ENCODE measurements around the gene SULT1A1. TPM values are rescaled to one million over a fixed set of nuclear protein-coding genes. Genes with fewer than 3 reads are reported as not detected.

Gene SULT1A1
- 4.5 to 6.0 TPM (median 5.7 TPM) in 5 replicates for total RNA-seq (2022; extraction: Qiagen RNA extraction)

GRCh38 chr16:28609631-28610594 is at the start of gene SULT1A1:
Gene SULT1A1 (minus strand): TSS chr16:28610044. CDS start chr16:28608855, 1,189 bp downstream.

GRCh38 chr16:28637765-28638164 is 27.9 kb upstream of the SULT1A1 start, which contains the start of gene NPIPB8:
Gene NPIPB8 (plus strand): TSS chr16:28638065. CDS start chr16:28638361, 296 bp downstream.

GRCh38 chr16:28596840-28597691 is 12.8 kb downstream of the SULT1A1 start, which contains the start of gene SULT1A2:
Gene SULT1A2 (minus strand): TSS chr16:28597050. CDS start chr16:28595930, 1,120 bp downstream.

Other genes with a start within 250 kb of the SULT1A1 start
- gene NPIPB6, start 246.5 kb downstream of the SULT1A1 start, total RNA-seq (2022; extraction: Qiagen RNA extraction), result 1.2 to 2.3 TPM (median 1.5 TPM) in 5 replicates
- 61.3 to 116 TPM (median 76.6 TPM) in 5 replicates for gene EIF3CL, start 206.2 kb downstream of the SULT1A1 start, total RNA-seq (2022; extraction: Qiagen RNA extraction)
- 0.11 to 0.36 TPM (median 0.21 TPM) in 4 of 5 replicates, not detected in the other for gene NPIPB7, start 137.7 kb downstream of the SULT1A1 start, total RNA-seq (2022; extraction: Qiagen RNA extraction)
- gene CLN3, start 118.0 kb downstream of the SULT1A1 start, total RNA-seq (2022; extraction: Qiagen RNA extraction), result 19.6 to 39.3 TPM (median 32.8 TPM) in 5 replicates
- gene APOBR, start 115.4 kb downstream of the SULT1A1 start, total RNA-seq (2022; extraction: Qiagen RNA extraction), result 0.03 to 0.13 TPM (median 0.05 TPM) in 5 replicates
- gene IL27, start 103.2 kb downstream of the SULT1A1 start, total RNA-seq (2022; extraction: Qiagen RNA extraction), result not detected in 5 replicates
- gene NUPR1, start 71.1 kb downstream of the SULT1A1 start, total RNA-seq (2022; extraction: Qiagen RNA extraction), result 10.8 to 18.9 TPM (median 14.9 TPM) in 5 replicates
- 22.2 to 23.7 TPM (median 22.4 TPM) in 5 replicates for gene SGF29, start 56.1 kb downstream of the SULT1A1 start, total RNA-seq (2022; extraction: Qiagen RNA extraction)
- 0.07 to 0.14 TPM in 2 of 5 replicates, not detected in the others for gene SULT1A2, start 13.0 kb downstream of the SULT1A1 start, total RNA-seq (2022; extraction: Qiagen RNA extraction)
- gene NPIPB8, start 28.0 kb upstream of the SULT1A1 start, total RNA-seq (2022; extraction: Qiagen RNA extraction), result 0.32 to 0.44 TPM (median 0.39 TPM) in 3 of 5 replicates, not detected in the others
- 203 to 364 TPM (median 349 TPM) in 5 replicates for gene EIF3C, start 101.4 kb upstream of the SULT1A1 start, total RNA-seq (2022; extraction: Qiagen RNA extraction)
- gene NPIPB9, start 141.7 kb upstream of the SULT1A1 start, total RNA-seq (2022; extraction: Qiagen RNA extraction), result 1.1 to 1.7 TPM (median 1.4 TPM) in 5 replicates
- gene ATXN2L, start 213.0 kb upstream of the SULT1A1 start, total RNA-seq (2022; extraction: Qiagen RNA extraction), result 82.9 to 130 TPM (median 121 TPM) in 5 replicates
- gene TUFM, start 236.3 kb upstream of the SULT1A1 start, total RNA-seq (2022; extraction: Qiagen RNA extraction), result 221 to 309 TPM (median 290 TPM) in 5 replicates

All from A549 treated with AZD2906 at 1 μM for 4 hours (cell line).